A673 (cell line): ENCODE results near the gene LTO1. TPM values are rescaled to one million over a fixed set of nuclear protein-coding genes. Genes with fewer than 3 reads are reported as not detected.

Source experiments
- BruUV-seq: library from RNA; stranded (reverse); fragments of 400-500 nt; replicated peaks from 2 replicates; lab custom pipeline; 2021; lab: Mats Ljungman, UMichigan
- CTCF ChIA-PET: fragments of 300-600 bp; sonication (Branson Sonifier 250); formaldehyde crosslinking; loops from one replicate; lab custom pipeline; 2022; ENCODE audit warnings: antibody characterized with exemption; lab: Charles Lee
- POLR2A ChIA-PET: fragments of 300-600 bp; sonication (Branson Sonifier 250); formaldehyde crosslinking; loops from one replicate; lab custom pipeline; 2022; ENCODE audit warnings: antibody characterized with exemption; ENCODE audit not compliant: low non-redundant PET; lab: Charles Lee
- DNase-seq: peaks from one replicate; pipeline ENCODE4 v3.0.0-alpha.2; 2015; ENCODE audit warnings: low spot score
- H3K27ac ChIP-seq: fragments of 200-600 bp; sonication (generic); 2 replicates; pipeline ENCODE4 v1.5.1; 2016; ENCODE audit warnings: mixed run types, low read depth, mild to moderate bottlenecking, mixed read lengths, antibody characterized with exemption, low read length; ENCODE audit not compliant: poor library complexity, severe bottlenecking
- H3K27me3 ChIP-seq: fragments of 200-600 bp; sonication (generic); replicated peaks from 2 replicates; pipeline ENCODE4 v1.6.1; 2017; ENCODE audit warnings: mixed run types, low read depth, mild to moderate bottlenecking, mixed read lengths, antibody characterized with exemption, low read length; ENCODE audit not compliant: insufficient read depth, poor library complexity
- H3K36me3 ChIP-seq: fragments of 200-600 bp; sonication (generic); 2 replicates; pipeline ENCODE4 v1.6.1; 2016; ENCODE audit warnings: mixed run types, mild to moderate bottlenecking, mixed read lengths, antibody characterized with exemption, low read length; ENCODE audit not compliant: insufficient read depth, poor library complexity, severe bottlenecking
- H3K4me1 ChIP-seq: fragments of 200-600 bp; sonication (generic); 2 replicates; pipeline ENCODE4 v1.6.1; 2017; ENCODE audit warnings: mixed run types, mild to moderate bottlenecking, mixed read lengths, antibody characterized with exemption, low read length; ENCODE audit not compliant: insufficient read depth, poor library complexity, severe bottlenecking
- H3K4me3 ChIP-seq: fragments of 200-600 bp; sonication (generic); 2 replicates; pipeline ENCODE4 v1.5.1; 2016; ENCODE audit warnings: low read depth, mixed run types, mild to moderate bottlenecking, mixed read lengths, low read length; ENCODE audit not compliant: poor library complexity, severe bottlenecking
- H3K9me3 ChIP-seq: fragments of 200-600 bp; sonication (generic); 2 replicates; pipeline ENCODE4 v1.6.1; 2016; ENCODE audit warnings: mixed run types, low read depth, mild to moderate bottlenecking, mixed read lengths, antibody characterized with exemption, low read length; ENCODE audit not compliant: poor library complexity, severe bottlenecking
- CTCF ChIP-seq: fragments of 300-800, 200-600 bp; sonication (generic); conservative IDR thresholded peaks from 2 replicates; pipeline ENCODE4 v1.5.1; 2017; ENCODE audit warnings: low read depth, mild to moderate bottlenecking, antibody characterized with exemption, low read length, moderate library complexity, mixed read lengths
- EZH2 ChIP-seq: fragments of 200-600 bp; sonication (generic); IDR thresholded peaks from 2 replicates; pipeline ENCODE4 v1.6.1; 2017; ENCODE audit warnings: borderline replicate concordance, low read depth, mild to moderate bottlenecking, mixed read lengths, antibody characterized with exemption, low read length; ENCODE audit not compliant: poor library complexity, severe bottlenecking
- intact Hi-C: fragments of 100-400 bp; cut with micrococcal nuclease; formaldehyde crosslinking; loops from one replicate; pipeline ENCODE4 v1.10.0; 2022; ENCODE audit not compliant: unreplicated experiment
- total RNA-seq: library from RNA; stranded (reverse); gene quantifications from 2 replicates; pipeline ENCODE4 v1.2.3, GENCODE V29; 2021

Gene LTO1
- total RNA-seq, 1 experiment from 2014 or later: 56.0 TPM

GRCh38 chr11:69659591-69659990 lies 15.6 kb downstream of the LTO1 start:
- peak overlapping the region; percentile 7 for H3K27ac ChIP-seq
- no peak for TF ChIP-seq CTCF
- no peak for TF ChIP-seq EZH2
- no peak for DNase-seq
- no peaks in the 10 kb centered on the region for H3K27me3 ChIP-seq
- intact Hi-C loops: no loop called here
- BruUV-seq: no TSS peak
- peaks cover 12% of the 10 kb centered on the region for H3K4me1 ChIP-seq
- H3K9me3 ChIP-seq: no peaks in the 10 kb centered on the region
- peaks cover 3% of the 10 kb centered on the region for H3K36me3 ChIP-seq
- H3K4me3 ChIP-seq: no peak overlapping the region
- ChIA-PET CTCF (interaction anchor here (0.6 to 1.4 kb wide), 2 partner anchors 11 to 16 kb away, joined by 3 read pairs; no protein-coding TSS in a partner anchor), POLR2A (no interaction called here)

GRCh38 chr11:69658626-69659450 lies 16.3 kb downstream of the LTO1 start:
- peak overlapping the region; percentile 49 for H3K27ac ChIP-seq
- ChIA-PET CTCF (interaction anchor here (0.6 to 1.4 kb wide), 4 partner anchors 12 to 27 kb away, joined by 3 to 13 read pairs (median 3); no protein-coding TSS in a partner anchor), POLR2A (no interaction called here)
- intact Hi-C loops: no loop called here
- peaks cover 10% of the 10 kb centered on the region for H3K36me3 ChIP-seq
- BruUV-seq: no TSS peak
- no peak for TF ChIP-seq CTCF
- no peak for TF ChIP-seq EZH2
- peak; percentile 54 for DNase-seq
- H3K27me3 ChIP-seq: no peaks in the 10 kb centered on the region
- H3K4me3 ChIP-seq: no peak overlapping the region
- no peaks in the 10 kb centered on the region for H3K9me3 ChIP-seq
- H3K4me1 ChIP-seq: peaks cover 19% of the 10 kb centered on the region

- DNase-seq: peak; percentile 41
- Histone ChIP-seq H3K4me1 (peaks cover 27% of the 10 kb centered on the region), H3K36me3 (peaks cover 17% of the 10 kb centered on the region), H3K4me3 (no peak overlapping the region), H3K27me3 (no peaks in the 10 kb centered on the region), H3K27ac (peak overlapping the region; percentile 49), H3K9me3 (no peaks in the 10 kb centered on the region)
- BruUV-seq: no TSS peak
- CTCF ChIA-PET: interaction anchor here (0.6 to 1.0 kb wide), 3 partner anchors 12 to 27 kb away, joined by 3 to 13 read pairs (median 4); no protein-coding TSS in a partner anchor
- POLR2A ChIA-PET: no interaction called here
- no peak for TF ChIP-seq CTCF
- TF ChIP-seq EZH2: no peak
- intact Hi-C loops: no loop called here
Measured at GRCh38 chr11:69657911-69658625, 17.1 kb downstream of the LTO1 start.
